CD4-positive, alpha-beta T cell (primary cell): ENCODE measurements around the gene GLI2. TPM values are rescaled to one million over a fixed set of nuclear protein-coding genes. Genes with fewer than 3 reads are reported as not detected.

Experiments used
- ATAC-seq: fragments of 200-7000 bp; cut with Tn5 transposase; one replicate; pipeline ENCODE4 v1.10.0; 2022; ENCODE audit warnings: mild to moderate bottlenecking; ENCODE audit not compliant: poor library complexity
- CTCF ChIA-PET: fragments of 350-600 bp; sonication (Branson Sonifier 250); formaldehyde crosslinking; loops from one replicate; lab custom pipeline; 2021; ENCODE audit warnings: antibody characterized with exemption, inconsistent platforms; lab: Charles Lee
- POLR2A ChIA-PET: fragments of 350-600 bp; sonication (Branson Sonifier 250); formaldehyde crosslinking; loops from one replicate; lab custom pipeline; 2021; ENCODE audit warnings: antibody characterized with exemption, inconsistent platforms; lab: Charles Lee
- DNase-seq, 14 experiments: peaks; one replicate each; pipeline ENCODE4 v3.0.0-alpha.2; 2013 to 2020; ENCODE audit warnings: mixed read lengths in 2 of 14
- H3K27ac ChIP-seq, 2 donors: one replicate each; pipeline versions ENCODE4 v1.5.1 to v1.7.0; 2013; ENCODE audit warnings: low read length in 2 of 2, low read depth in 1 of 2, mild to moderate bottlenecking in 1 of 2
- H3K27me3 ChIP-seq, 2 experiments: 1 replicate in 1 of 2; 2 replicates in 1 of 2; pipeline versions ENCODE4 v1.6.1 to v1.7.0; 2013; ENCODE audit warnings: low read length in 2 of 2, control low read depth in 1 of 2, mild to moderate bottlenecking in 1 of 2, moderate library complexity in 1 of 2; ENCODE audit not compliant: insufficient read depth in 2 of 2, control insufficient read depth in 1 of 2
- H3K36me3 ChIP-seq: one replicate; pipeline ENCODE4 v1.6.1; 2013; ENCODE audit warnings: low read length, control low read depth; ENCODE audit not compliant: insufficient read depth
- H3K4me1 ChIP-seq: one replicate; pipeline ENCODE4 v1.6.1; 2013; ENCODE audit warnings: low read length, control low read depth; ENCODE audit not compliant: insufficient read depth
- H3K4me3 ChIP-seq: one replicate; pipeline ENCODE4 v1.5.1; 2013; ENCODE audit warnings: mild to moderate bottlenecking, low read length, moderate library complexity
- H3K9me3 ChIP-seq, 2 experiments: 1 replicate in 1 of 2; 2 replicates in 1 of 2; pipeline versions ENCODE4 v1.6.1 to v1.7.0; 2013; ENCODE audit warnings: low read length in 2 of 2, mild to moderate bottlenecking in 2 of 2, control low read depth in 1 of 2, moderate library complexity in 1 of 2; ENCODE audit not compliant: control insufficient read depth in 1 of 2, insufficient read depth in 1 of 2
- H3K27ac Mint-ChIP-seq: one replicate; pipeline ENCODE4 v1.8.0; 2020; ENCODE audit warnings: mixed read lengths
- H3K27me3 Mint-ChIP-seq: one replicate; pipeline ENCODE4 v1.8.0; 2021; ENCODE audit warnings: mixed read lengths
- H3K36me3 Mint-ChIP-seq: one replicate; pipeline ENCODE4 v1.8.0; 2021; ENCODE audit warnings: low read depth, mixed read lengths
- H3K4me1 Mint-ChIP-seq: one replicate; pipeline ENCODE4 v1.8.0; 2021; ENCODE audit warnings: low read depth, mixed read lengths
- H3K4me3 Mint-ChIP-seq: one replicate; pipeline ENCODE4 v1.8.0; 2020; ENCODE audit warnings: mild to moderate bottlenecking, mixed read lengths
- H3K9me3 Mint-ChIP-seq: one replicate; pipeline ENCODE4 v1.8.0; 2020; ENCODE audit warnings: mixed read lengths
- CTCF ChIP-seq: fragments of 200-600 bp; IDR thresholded peaks from one replicate; pipeline ENCODE4 v1.8.0; 2022; ENCODE audit warnings: antibody characterized with exemption, mild to moderate bottlenecking
- intact Hi-C, 2 experiments: fragments of 100-400 bp; cut with DNase I in 1 of 2; cut with micrococcal nuclease in 1 of 2; formaldehyde crosslinking; loops; one replicate each; pipeline versions ENCODE4 v1.15.1 to v1.9.0; 2023 to 2025; cut with DNase I, micrococcal nuclease
- total RNA-seq, 174 experiments: library from RNA in 2 of 174; stranded (reverse) in 2 of 174; gene quantifications; one replicate each; pipeline ENCODE4 v1.2.3 and lab custom pipeline; 2021 to 2026

Gene GLI2
- total RNA-seq, 2 experiments from 2014 or later: not detected

GRCh38 chr2:120759543-120760331, 24.1 kb downstream of the GLI2 start:
- H3K27ac ChIP-seq: no peak overlapping the region
- ATAC-seq: no peak

GRCh38 chr2:120760446-120761135, 24.9 kb downstream of the GLI2 start:
- Histone ChIP-seq H3K27ac (no peak overlapping the region), H3K4me1 (no peaks in the 10 kb centered on the region), H3K9me3 (peaks cover 0 to 10% of the 10 kb centered on the region in 2 experiments), H3K4me3 (no peak overlapping the region), H3K36me3 (no peaks in the 10 kb centered on the region), H3K27me3 (no peaks in the 10 kb centered on the region)
- H3K27ac Mint-ChIP-seq: no peak overlapping the region
- H3K27me3 Mint-ChIP-seq: peaks cover 21% of the 10 kb centered on the region
- H3K4me3 Mint-ChIP-seq: no peak overlapping the region
- no peak for ATAC-seq
- H3K4me1 Mint-ChIP-seq: no peaks in the 10 kb centered on the region
- CTCF ChIA-PET: no interaction called here
- H3K36me3 Mint-ChIP-seq: no peaks in the 10 kb centered on the region
- intact Hi-C loops: loop anchor here in 1 of 2 experiments (5.0 kb wide), 1 partner anchor 1657 kb away; no protein-coding TSS in a partner anchor
- no peaks in the 10 kb centered on the region for H3K9me3 Mint-ChIP-seq
- no peak for TF ChIP-seq CTCF
- DNase-seq: peak in 1 of 14 experiments; percentile 19
- POLR2A ChIA-PET: no interaction called here

More at GRCh38 chr2:120759543-120760331, 24.1 kb downstream of the GLI2 start:
- Mint-ChIP-seq H3K9me3 (no peaks in the 10 kb centered on the region), H3K27ac (no peak overlapping the region), H3K27me3 (peaks cover 21% of the 10 kb centered on the region), H3K4me3 (no peak overlapping the region), H3K36me3 (no peaks in the 10 kb centered on the region), H3K4me1 (no peaks in the 10 kb centered on the region)
- Histone ChIP-seq H3K4me1 (no peaks in the 10 kb centered on the region), H3K9me3 (peaks cover 0 to 10% of the 10 kb centered on the region in 2 experiments), H3K27me3 (no peaks in the 10 kb centered on the region), H3K4me3 (no peak overlapping the region), H3K36me3 (no peaks in the 10 kb centered on the region)
- ChIA-PET CTCF (no interaction called here), POLR2A (no interaction called here)
- DNase-seq: no peak
- TF ChIP-seq CTCF: no peak
- intact Hi-C loops: loop anchor here in 1 of 2 experiments (5.0 kb wide), 1 partner anchor 1658 kb away; no protein-coding TSS in a partner anchor

- CTCF ChIA-PET: no interaction called here
- no peak for TF ChIP-seq CTCF
These were observed 25.6 kb downstream of the GLI2 start for GRCh38 chr2:120761164-120761861.

More at GRCh38 chr2:120761164-120761861, 25.6 kb downstream of the GLI2 start:
- H3K9me3 ChIP-seq: peaks cover 0 to 10% of the 10 kb centered on the region in 2 experiments
- no peaks in the 10 kb centered on the region for H3K36me3 ChIP-seq
- no peak overlapping the region for H3K4me3 ChIP-seq
- Mint-ChIP-seq H3K27ac (no peak overlapping the region), H3K27me3 (peaks cover 21% of the 10 kb centered on the region), H3K4me3 (no peak overlapping the region), H3K4me1 (no peaks in the 10 kb centered on the region), H3K9me3 (no peaks in the 10 kb centered on the region), H3K36me3 (no peaks in the 10 kb centered on the region)
- H3K27ac ChIP-seq: no peak overlapping the region
- POLR2A ChIA-PET: no interaction called here
- H3K27me3 ChIP-seq: no peaks in the 10 kb centered on the region
- no peaks in the 10 kb centered on the region for H3K4me1 ChIP-seq
- intact Hi-C loops: loop anchor here in 1 of 2 experiments (5.0 kb wide), 1 partner anchor 1656 kb away; no protein-coding TSS in a partner anchor
- DNase-seq: peak in 1 of 14 experiments; percentile 16
- ATAC-seq: no peak
